Head of caudate nucleus (tissue), 42 donors: ENCODE data around the gene FAM240A.

Experiments
- DNase-seq, 42 donors: peaks; one replicate each; pipeline versions ENCODE4 v3.0.0 to v3.0.0-alpha.2; 2020 to 2021; ENCODE audit warnings: mixed read lengths in 7 of 42
- intact Hi-C: fragments of 100-400 bp; cut with DNase I; formaldehyde crosslinking; loops from one replicate; pipeline ENCODE4 v1.15.0; 2022

Gene FAM240A

GRCh38 chr3:46656778-46657556 lies 44.6 kb downstream of the FAM240A start:
- intact Hi-C loops = no loop called here
- peak in 2 of 42 donors; percentile 8 to 15 for DNase-seq

- intact Hi-C loops = no loop called here
- DNase-seq = peak in 2 of 42 donors; percentile 8 to 34
These were observed 47.0 kb downstream of the FAM240A start for GRCh38 chr3:46659285-46659684.

GRCh38 chr3:46660003-46660402 lies 47.7 kb downstream of the FAM240A start:
- peak in 3 of 42 donors; percentile 3 to 22 (median 5) for DNase-seq
- intact Hi-C loops = no loop called here

GRCh38 chr3:46660543-46661523 lies 48.5 kb downstream of the FAM240A start:
- intact Hi-C loops = no loop called here
- DNase-seq = peak in 6 of 42 donors; percentile 13 to 37 (median 26)

DNA sequence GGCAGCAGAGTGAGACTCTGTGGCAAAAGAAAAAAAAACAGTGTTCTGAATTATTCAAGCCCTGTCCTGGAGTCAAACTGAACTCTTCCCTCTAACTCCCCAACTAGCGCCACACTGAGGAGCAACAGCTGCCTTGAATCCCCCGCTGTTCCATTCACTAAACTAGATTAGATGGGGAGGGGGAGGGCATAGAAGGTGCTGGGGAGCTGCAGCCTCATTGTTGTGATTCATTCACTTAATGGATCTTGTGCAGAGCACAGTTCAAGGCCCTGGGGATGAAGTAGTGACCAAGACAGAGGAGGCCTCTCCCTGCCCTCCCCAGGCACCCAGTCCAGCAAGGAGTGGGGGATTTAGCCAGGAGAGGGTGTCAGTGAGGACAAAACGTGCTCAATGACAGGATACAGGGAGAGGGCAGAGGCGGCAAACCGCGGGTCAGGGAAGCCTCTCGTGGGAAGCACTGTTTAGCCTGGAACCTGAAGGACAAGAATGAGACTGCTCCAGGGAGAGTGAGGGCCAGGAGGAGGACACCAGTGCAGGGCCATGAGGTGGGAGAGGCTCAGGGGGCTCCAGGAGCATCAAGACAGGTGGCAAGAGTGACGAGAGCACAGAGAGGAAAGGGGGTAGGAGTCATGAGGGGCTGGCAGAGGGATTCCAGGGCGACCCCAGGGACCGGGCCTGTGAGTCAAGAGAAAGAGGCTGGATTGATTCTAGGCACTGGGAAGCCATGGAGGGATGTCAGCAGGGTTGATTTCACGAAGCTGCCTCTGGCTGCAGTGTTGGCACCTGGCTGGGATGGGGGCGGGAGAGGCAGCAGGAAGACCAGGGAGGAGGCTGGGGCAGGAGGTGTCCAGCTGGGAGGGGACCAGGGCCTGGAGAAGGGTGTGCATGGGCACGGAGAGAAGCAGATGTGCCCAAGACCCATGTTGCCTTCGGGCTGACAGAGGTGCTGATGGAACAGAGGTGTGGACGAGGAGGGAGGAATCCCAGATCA lies 49.7 kb downstream of the FAM240A start:
- intact Hi-C loops = no loop called here
- peak in 6 of 42 donors; percentile 8 to 37 (median 20) for DNase-seq

GRCh38 chr3:46662771-46663551 lies 50.6 kb downstream of the FAM240A start:
- intact Hi-C loops = no loop called here

DNA sequence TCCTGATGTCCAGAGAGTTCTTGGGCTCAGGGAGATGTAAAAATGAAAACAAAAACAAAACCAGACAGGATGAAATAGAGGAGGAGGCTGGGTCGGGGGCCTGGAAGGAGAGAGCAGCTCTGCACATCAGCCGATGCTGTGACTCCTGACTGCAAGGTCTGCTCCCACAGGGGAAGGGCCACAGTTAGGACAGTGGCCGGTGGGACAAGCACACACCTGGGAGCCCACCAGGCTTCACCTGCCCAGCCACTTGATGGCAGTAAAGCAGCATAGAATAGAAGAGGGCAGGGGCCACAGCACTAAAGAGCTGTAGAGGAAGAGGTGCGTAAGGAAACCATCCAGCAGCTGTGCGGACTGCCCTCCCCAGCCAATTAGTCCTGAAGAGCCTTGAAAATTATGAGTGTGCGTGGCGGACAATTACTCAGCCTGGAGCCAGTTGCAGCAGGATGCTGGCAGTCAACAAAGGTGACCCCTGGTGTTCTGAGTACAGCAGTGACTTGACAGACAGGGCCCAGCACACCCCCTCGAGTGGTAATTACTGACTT lies 51.3 kb downstream of the FAM240A start:
- intact Hi-C loops = no loop called here

More at GRCh38 chr3:46662771-46663551, 50.6 kb downstream of the FAM240A start:
- peak in 40 of 42 donors; percentile 19 to 74 (median 54) for DNase-seq

GRCh38 chr3:46664188-46664970 lies 52.1 kb downstream of the FAM240A start:
- intact Hi-C loops = no loop called here
- DNase-seq = peak in 16 of 42 donors; percentile 1 to 34 (median 8)

More for the DNA sequence above, 51.3 kb downstream of the FAM240A start:
- peak in 12 of 42 donors; percentile 8 to 44 (median 14) for DNase-seq

DNA sequence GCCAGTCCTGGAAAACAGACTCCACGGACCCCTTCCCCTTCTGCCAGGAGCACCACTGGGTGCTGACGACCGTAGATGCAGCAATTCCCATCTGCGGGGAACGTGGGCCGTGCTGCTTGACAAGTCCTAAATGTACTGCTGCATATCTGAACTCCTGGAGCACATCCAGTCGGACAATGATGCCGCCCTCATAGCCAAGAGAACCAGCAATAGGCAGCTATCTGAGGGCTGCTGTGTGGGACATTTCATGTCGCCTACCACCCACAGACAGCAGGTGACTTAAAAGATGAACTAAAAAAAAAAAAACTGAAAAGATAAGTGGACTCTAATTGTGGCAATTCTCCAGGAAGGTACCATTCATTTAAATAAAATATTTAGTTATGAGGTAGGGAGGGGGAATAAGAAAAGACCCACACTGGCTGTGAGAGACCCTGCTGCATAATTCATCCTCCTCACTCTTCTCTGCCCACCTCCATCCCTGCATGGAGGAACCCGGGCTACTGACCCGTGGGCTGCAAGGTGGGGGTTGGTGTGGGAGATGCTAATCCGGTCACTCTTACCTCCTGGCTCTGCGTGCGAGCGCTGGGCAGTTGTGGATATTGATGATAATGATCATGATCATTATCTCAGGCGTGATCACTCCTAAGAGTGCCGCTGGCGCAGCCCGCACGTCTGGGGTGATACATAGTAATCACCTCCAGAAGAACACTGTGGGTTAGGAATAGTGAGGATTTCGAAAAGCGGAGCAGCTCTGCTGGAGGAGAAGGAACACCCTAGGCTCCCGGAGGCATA lies 52.8 kb downstream of the FAM240A start:
- DNase-seq = peak in 17 of 42 donors; percentile 3 to 36 (median 11)
- intact Hi-C loops = no loop called here

GRCh38 chr3:46665763-46666452 lies 53.6 kb downstream of the FAM240A start:
- intact Hi-C loops = no loop called here
- DNase-seq = peak in 15 of 42 donors; percentile 0 to 38 (median 8)

- peak in 19 of 42 donors; percentile 2 to 32 (median 9) for DNase-seq
- intact Hi-C loops = no loop called here
These were observed 54.1 kb downstream of the FAM240A start for GRCh38 chr3:46666453-46666845.

GRCh38 chr3:46667061-46667621 lies 54.8 kb downstream of the FAM240A start:
- intact Hi-C loops = no loop called here

DNA sequence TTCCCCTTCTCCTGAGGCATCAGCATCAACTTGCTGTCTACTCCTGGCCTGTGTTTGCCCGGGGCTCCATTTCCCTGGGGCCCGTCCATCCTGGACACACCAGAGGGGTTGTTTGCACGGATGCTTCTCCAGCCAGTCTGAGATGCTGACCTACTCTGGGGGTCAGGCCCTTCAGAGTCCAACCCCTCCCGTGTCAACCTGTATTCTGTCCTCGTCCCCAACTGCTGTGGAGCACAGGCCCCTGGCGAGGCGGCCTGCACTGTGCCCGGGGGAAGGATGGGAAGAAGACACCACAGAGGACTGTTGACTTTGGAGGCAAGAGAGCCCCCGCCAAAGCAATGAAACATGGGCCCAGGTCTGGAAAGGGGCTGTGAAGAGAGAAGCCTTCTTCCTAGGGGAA lies 55.3 kb downstream of the FAM240A start:
- peak in 17 of 42 donors; percentile 0 to 38 (median 6) for DNase-seq
- intact Hi-C loops = no loop called here

More at GRCh38 chr3:46667061-46667621, 54.8 kb downstream of the FAM240A start:
- peak in 22 of 42 donors; percentile 1 to 37 (median 10) for DNase-seq

- peak in 20 of 42 donors; percentile 0 to 34 (median 10) for DNase-seq
- intact Hi-C loops = no loop called here
These were observed 55.8 kb downstream of the FAM240A start for GRCh38 chr3:46668116-46668515.

DNA sequence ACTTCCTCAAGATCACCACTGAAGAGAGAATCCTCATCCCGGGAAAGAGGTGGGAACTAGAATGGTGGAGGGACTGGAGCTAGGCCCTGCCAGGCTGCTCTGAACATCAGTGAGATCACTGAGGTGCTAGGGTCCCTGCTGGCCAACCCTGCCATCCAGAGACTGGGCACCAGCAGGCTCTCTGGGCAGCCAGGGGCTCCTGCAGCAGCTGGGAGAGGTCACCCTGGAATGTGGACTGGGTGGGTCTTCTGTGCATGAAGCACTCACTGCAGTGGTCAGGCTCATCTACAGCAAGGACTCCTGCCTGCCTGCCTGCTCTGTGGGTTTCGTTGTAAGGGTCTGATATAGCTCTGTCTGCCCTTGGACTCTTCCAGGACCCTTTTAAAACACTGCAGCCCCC lies 56.3 kb downstream of the FAM240A start:
- DNase-seq = peak in 16 of 42 donors; percentile 0 to 21 (median 6)
- intact Hi-C loops = no loop called here
